PFSK-1 (cell line): ENCODE data around the gene ZEB2.

Source experiments
- POLR2AphosphoS5 ChIP-seq: IDR thresholded peaks from 2 replicates; pipeline ENCODE4 v1.6.1; 2012; ENCODE audit warnings: low read depth, mild to moderate bottlenecking, control low read depth, low read length, moderate library complexity
- TAF1 ChIP-seq: IDR thresholded peaks from 2 replicates; pipeline ENCODE4 v1.6.1; 2012; ENCODE audit warnings: low read length, control low read depth, borderline replicate concordance; ENCODE audit not compliant: insufficient read depth

DNA sequence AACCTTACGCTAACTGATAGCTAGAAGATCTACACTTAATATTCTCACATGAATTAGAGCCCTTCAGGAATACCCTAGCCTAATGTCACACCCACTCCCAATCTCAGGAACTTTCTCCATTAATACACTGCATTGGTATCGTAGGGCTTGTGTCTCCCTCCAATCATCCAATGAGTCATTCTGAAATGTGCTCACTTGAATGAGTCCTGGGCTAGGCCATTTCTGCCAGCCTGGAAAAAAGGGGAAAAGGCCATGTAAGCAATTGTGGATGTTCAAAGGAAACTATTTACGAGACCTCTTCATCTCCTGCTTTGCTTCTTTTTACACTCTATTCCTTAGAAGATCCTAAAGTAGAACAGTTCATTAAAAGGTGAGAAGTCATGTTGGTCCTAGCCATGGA lies 18.8 kb downstream of the ZEB2 start:
- no peak for TF ChIP-seq POLR2AphosphoS5
- TF ChIP-seq TAF1 = no peak
